RWPE1 (cell line): ENCODE data around the gene ADGRF1.
"Not testable (repeated sequence)": the region's sequence is repeated elsewhere in the genome, so short reads cannot be mapped to it uniquely, and the experiment has no call there.

Experiments used
- CTCF ChIA-PET: fragments of 350-600 bp; sonication (Branson Sonifier 250); formaldehyde crosslinking; extraction: SDS; loops from one replicate; lab custom pipeline; 2021; lab: Yijun Ruan, JAX
- POLR2A ChIA-PET: fragments of 400-600 bp; formaldehyde crosslinking; extraction: SDS; loops from one replicate; lab custom pipeline; 2020; ENCODE audit warnings: antibody characterized with exemption; ENCODE audit not compliant: low non-redundant PET; lab: Yijun Ruan, JAX
- DNase-seq: peaks from one replicate; pipeline ENCODE4 v3.0.0; 2012; ENCODE audit warnings: low spot score
- H3K27ac ChIP-seq: fragments of 450-650 bp; 2 replicates; pipeline ENCODE4 v1.5.1; 2017
- CTCF ChIP-seq: fragments of 450-650 bp; conservative IDR thresholded peaks from 2 replicates; pipeline ENCODE4 v1.5.1; 2017; ENCODE audit warnings: low read depth, mild to moderate bottlenecking

ADGRF1 gene

GRCh38 chr6:47056832-47057231 is 14.7 kb upstream of the ADGRF1 start:
- H3K27ac ChIP-seq: no peak overlapping the region
- DNase-seq: no peak
- ChIA-PET CTCF (no interaction called here), POLR2A (no interaction called here)
- no peak for TF ChIP-seq CTCF

GRCh38 chr6:47054302-47054701 is 12.2 kb upstream of the ADGRF1 start:
- DNase-seq, H3K27ac ChIP-seq, CTCF ChIA-PET, POLR2A ChIA-PET: not testable (repeated sequence)

GRCh38 chr6:47048638-47049037 is 6.5 kb upstream of the ADGRF1 start:
- CTCF ChIA-PET: interaction anchor here (0.7 kb wide), 2 partner anchors 177 to 199 kb away, joined by 3 read pairs; no protein-coding TSS in a partner anchor
- DNase-seq: no peak
- no peak for TF ChIP-seq CTCF
- POLR2A ChIA-PET: no interaction called here
- no peak overlapping the region for H3K27ac ChIP-seq

GRCh38 chr6:47047479-47048407 is 5.6 kb upstream of the ADGRF1 start:
- H3K27ac ChIP-seq: no peak overlapping the region
- DNase-seq: peak; percentile 41
- CTCF ChIA-PET: interaction anchor here (0.7 to 2.0 kb wide), 5 partner anchors 14 to 227 kb away, joined by 3 to 10 read pairs (median 3); no protein-coding TSS in a partner anchor
- POLR2A ChIA-PET: no interaction called here
- TF ChIP-seq CTCF: peak; percentile 85

- H3K27ac ChIP-seq: no peak overlapping the region
- no peak for TF ChIP-seq CTCF
- DNase-seq: no peak
- ChIA-PET CTCF (interaction anchor here (0.5 to 2.0 kb wide), 4 partner anchors 13 to 322 kb away, joined by 3 to 10 read pairs (median 3); no protein-coding TSS in a partner anchor), POLR2A (no interaction called here)
These were observed 5.0 kb upstream of the ADGRF1 start for GRCh38 chr6:47047097-47047478.

GRCh38 chr6:47044397-47044796 is 2.3 kb upstream of the ADGRF1 start:
- no peak overlapping the region for H3K27ac ChIP-seq
- CTCF ChIA-PET: interaction anchor here (0.7 kb wide), 1 partner anchor 210 kb away, joined by 5 read pairs; no protein-coding TSS in a partner anchor
- peak; percentile 67 for DNase-seq

More at GRCh38 chr6:47044397-47044796, 2.3 kb upstream of the ADGRF1 start:
- POLR2A ChIA-PET: no interaction called here
- TF ChIP-seq CTCF: no peak
